Mesenchymal stem cell (in vitro differentiated cells and primary cell): ENCODE data around the gene NAT9.

Experiments
- DNase-seq: peaks from one replicate; pipeline ENCODE4 v3.0.0-alpha.2; 2013
- H2AFZ ChIP-seq: one replicate; pipeline ENCODE4 v1.6.1; 2013; ENCODE audit warnings: low read depth, mild to moderate bottlenecking, control low read depth, inconsistent platforms, low read length, moderate library complexity
- H2AK5ac ChIP-seq: 2 replicates; pipeline ENCODE4 v1.6.1; 2013; ENCODE audit warnings: low read length, moderate library complexity, mild to moderate bottlenecking, inconsistent platforms; ENCODE audit not compliant: severe bottlenecking
- H2BK120ac ChIP-seq: one replicate; pipeline ENCODE4 v1.6.1; 2013; ENCODE audit warnings: low read depth, mild to moderate bottlenecking, inconsistent platforms, low read length, moderate library complexity
- H2BK12ac ChIP-seq, 2 experiments: one replicate each; pipeline ENCODE4 v1.6.1; 2013; ENCODE audit warnings: inconsistent platforms in 2 of 2, low read length in 2 of 2, mild to moderate bottlenecking in 2 of 2, moderate library complexity in 2 of 2, control low read depth in 1 of 2
- H2BK15ac ChIP-seq: one replicate; pipeline ENCODE4 v1.6.1; 2013; ENCODE audit warnings: mild to moderate bottlenecking, low read depth, inconsistent platforms; ENCODE audit not compliant: poor library complexity, severe bottlenecking
- H2BK5ac ChIP-seq: 2 replicates; pipeline ENCODE4 v1.6.1; 2013; ENCODE audit warnings: low read depth, mild to moderate bottlenecking, low read length, control low read depth, inconsistent platforms; ENCODE audit not compliant: poor library complexity, severe bottlenecking
- H3K14ac ChIP-seq, 2 experiments: one replicate each; pipeline ENCODE4 v1.6.1; 2013; ENCODE audit warnings: inconsistent platforms in 2 of 2, low read length in 2 of 2, control low read depth in 1 of 2, mild to moderate bottlenecking in 1 of 2, moderate library complexity in 1 of 2
- H3K18ac ChIP-seq, 2 experiments: one replicate each; pipeline ENCODE4 v1.6.1; 2013; ENCODE audit warnings: inconsistent platforms in 2 of 2, low read length in 2 of 2, control low read depth in 1 of 2, low read depth in 1 of 2, mild to moderate bottlenecking in 1 of 2
- H3K23ac ChIP-seq, 2 experiments: one replicate each; pipeline ENCODE4 v1.6.1; 2013; ENCODE audit warnings: inconsistent platforms in 2 of 2, low read length in 2 of 2, mild to moderate bottlenecking in 2 of 2, moderate library complexity in 2 of 2, control low read depth in 1 of 2
- H3K27ac ChIP-seq: 2 replicates; pipeline ENCODE4 v1.5.1; 2013; ENCODE audit warnings: mild to moderate bottlenecking, moderate library complexity, low read length, control low read depth, inconsistent platforms; ENCODE audit not compliant: poor library complexity, severe bottlenecking
- H3K27me3 ChIP-seq, 2 experiments: 2 replicates each; pipeline versions ENCODE4 v1.6.1 to v1.7.0; 2013; ENCODE audit warnings: low read length in 2 of 2, mild to moderate bottlenecking in 2 of 2, moderate library complexity in 2 of 2, control low read depth in 1 of 2, inconsistent platforms in 1 of 2; ENCODE audit not compliant: control insufficient read depth in 1 of 2, insufficient read depth in 1 of 2
- H3K36me3 ChIP-seq, 2 experiments: 2 replicates each; pipeline versions ENCODE4 v1.6.1 to v1.7.0; 2013; ENCODE audit warnings: low read length in 2 of 2, control low read depth in 1 of 2, inconsistent platforms in 1 of 2, low read depth in 1 of 2, mild to moderate bottlenecking in 1 of 2; ENCODE audit not compliant: insufficient read depth in 2 of 2, control insufficient read depth in 1 of 2
- H3K4ac ChIP-seq, 2 experiments: one replicate each; pipeline ENCODE4 v1.6.1; 2013; ENCODE audit warnings: inconsistent platforms in 2 of 2, low read length in 2 of 2, mild to moderate bottlenecking in 2 of 2, moderate library complexity in 2 of 2, control low read depth in 1 of 2, low read depth in 1 of 2
- H3K4me1 ChIP-seq: 2 replicates; pipeline ENCODE4 v1.6.1; 2013; ENCODE audit warnings: low read depth, low read length, control low read depth; ENCODE audit not compliant: control insufficient read depth, insufficient read depth
- H3K4me2 ChIP-seq: 2 replicates; pipeline ENCODE4 v1.6.1; 2013; ENCODE audit warnings: low read length, mild to moderate bottlenecking, inconsistent platforms; ENCODE audit not compliant: poor library complexity, severe bottlenecking
- H3K4me3 ChIP-seq, 2 experiments: 2 replicates each; pipeline versions ENCODE4 v1.5.1 to v1.7.0; 2013; ENCODE audit warnings: low read length in 2 of 2, mild to moderate bottlenecking in 2 of 2, control low read depth in 1 of 2, low read depth in 1 of 2; ENCODE audit not compliant: insufficient read depth in 1 of 2
- H3K79me1 ChIP-seq: replicated peaks from 2 replicates; pipeline ENCODE4 v1.6.1; 2013; ENCODE audit warnings: mild to moderate bottlenecking, control low read depth, low read length, inconsistent platforms; ENCODE audit not compliant: poor library complexity, severe bottlenecking
- H3K9ac ChIP-seq: 2 replicates; pipeline ENCODE4 v1.7.0; 2013; ENCODE audit warnings: mild to moderate bottlenecking, low read length, moderate library complexity
- H3K9me3 ChIP-seq: 2 replicates; pipeline ENCODE4 v1.7.0; 2013; ENCODE audit warnings: mild to moderate bottlenecking, low read length; ENCODE audit not compliant: control insufficient read depth
- H4K8ac ChIP-seq: one replicate; pipeline ENCODE4 v1.6.1; 2013; ENCODE audit warnings: inconsistent platforms, mild to moderate bottlenecking, low read length, moderate library complexity
- H4K91ac ChIP-seq: one replicate; pipeline ENCODE4 v1.6.1; 2013; ENCODE audit warnings: mild to moderate bottlenecking, low read length, inconsistent platforms
- WGBS: methylation state at CpG from one replicate; pipeline ENCODE4 v1.1.7; 2013; ENCODE audit warnings: mixed read lengths; 5-methylcytosine and 5-hydroxymethylcytosine counted together

NAT9 gene

DNA sequence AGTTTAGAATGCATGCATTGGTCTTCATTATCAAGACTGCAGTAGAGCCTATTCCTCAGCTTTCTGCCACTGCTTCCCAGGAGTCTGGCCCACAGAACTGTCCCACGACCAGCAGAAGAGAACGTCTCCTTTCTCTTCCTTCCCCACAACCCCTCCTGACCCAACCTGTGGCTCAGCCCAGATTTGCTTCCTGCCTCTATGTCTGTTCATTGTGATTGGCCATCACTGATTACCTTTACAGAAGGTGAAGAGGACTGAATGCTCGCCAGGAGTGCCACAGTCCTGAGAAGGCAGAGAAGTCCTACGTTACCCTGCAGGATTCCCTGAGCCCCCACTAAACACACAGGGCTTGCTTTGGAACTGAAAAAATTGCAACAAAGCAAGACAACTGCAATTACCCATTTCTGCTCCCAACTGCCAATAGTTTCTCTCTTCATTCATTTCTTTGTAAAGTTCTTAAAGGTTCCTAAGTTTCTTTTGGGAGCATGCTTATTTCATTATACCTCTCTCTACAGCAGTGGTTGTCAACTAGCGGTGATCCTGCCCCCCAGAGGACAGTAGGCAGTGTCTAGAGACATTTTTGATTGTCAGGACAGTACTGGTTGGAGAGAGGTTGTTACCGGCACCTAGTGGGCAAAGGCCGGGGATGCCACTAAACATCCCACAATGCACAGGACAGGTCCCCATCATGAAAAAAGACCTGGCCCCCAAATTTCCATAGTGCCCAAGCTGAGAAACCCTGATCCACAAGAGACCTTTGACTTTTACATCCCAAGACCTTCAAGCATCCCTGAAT is 4.5 kb upstream of the NAT9 start:
- H3K14ac ChIP-seq: no peak overlapping the region
- H3K4me1 ChIP-seq: peaks cover 9% of the 10 kb centered on the region
- peak; percentile 42 for DNase-seq
- H3K9ac ChIP-seq: no peak overlapping the region
- peaks cover 49% of the 10 kb centered on the region for H3K79me1 ChIP-seq
- H2BK12ac ChIP-seq: no peak overlapping the region
- no peak overlapping the region for H2BK15ac ChIP-seq
- no peak overlapping the region for H3K18ac ChIP-seq
- no peak overlapping the region for H4K8ac ChIP-seq
- H2AK5ac ChIP-seq: no peak overlapping the region
- H3K4ac ChIP-seq: no peak overlapping the region
- H2AFZ ChIP-seq: no peak overlapping the region
- H3K4me3 ChIP-seq: no peak overlapping the region
- no peak overlapping the region for H3K23ac ChIP-seq
- no peaks in the 10 kb centered on the region for H3K9me3 ChIP-seq
- no peak overlapping the region for H3K4me2 ChIP-seq
- no peak overlapping the region for H3K27ac ChIP-seq
- H3K27me3 ChIP-seq: no peaks in the 10 kb centered on the region
- WGBS: 83% methylated on average over 6 of the region's 7 CpGs
- peaks cover 27 to 45% of the 10 kb centered on the region in 2 experiments for H3K36me3 ChIP-seq
- no peak overlapping the region for H2BK120ac ChIP-seq
- no peak overlapping the region for H2BK5ac ChIP-seq
- H4K91ac ChIP-seq: no peak overlapping the region

DNA sequence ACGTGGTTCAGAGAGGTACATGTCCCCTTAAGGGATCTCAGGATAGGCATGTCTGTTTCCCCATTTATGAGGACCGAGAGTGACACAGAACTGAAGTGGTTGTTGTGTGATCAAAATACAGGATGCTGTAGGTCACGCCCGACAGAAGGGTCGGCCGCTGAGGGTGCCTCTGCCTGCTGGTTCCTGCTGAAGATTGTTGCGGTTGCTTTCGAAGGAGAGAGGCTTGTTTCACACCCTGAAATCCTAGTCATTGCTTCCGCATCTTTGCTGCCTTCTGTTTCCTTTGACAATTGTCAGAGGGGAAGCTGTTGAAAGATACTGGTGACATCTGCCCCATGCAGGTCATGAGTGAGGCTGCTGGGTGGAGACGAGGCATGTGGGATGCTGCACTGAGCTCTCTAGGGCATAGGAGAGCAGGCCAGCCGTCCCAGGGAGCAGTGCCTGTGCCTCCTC is 3.8 kb upstream of the NAT9 start:
- Histone ChIP-seq H3K27ac (no peak overlapping the region), H2BK120ac (no peak overlapping the region), H3K9ac (no peak overlapping the region), H3K9me3 (no peaks in the 10 kb centered on the region), H3K36me3 (peaks cover 22 to 38% of the 10 kb centered on the region in 2 experiments), H2AK5ac (no peak overlapping the region), H3K4me1 (peaks cover 13% of the 10 kb centered on the region), H2BK15ac (no peak overlapping the region), H3K4me3 (no peak overlapping the region), H3K79me1 (peaks cover 48% of the 10 kb centered on the region), H3K4ac (no peak overlapping the region), H2AFZ (no peak overlapping the region), H4K91ac (no peak overlapping the region), H3K23ac (no peak overlapping the region), H3K4me2 (no peak overlapping the region), H2BK12ac (no peak overlapping the region), H2BK5ac (no peak overlapping the region), H3K14ac (no peak overlapping the region), H4K8ac (no peak overlapping the region), H3K18ac (no peak overlapping the region), H3K27me3 (no peaks in the 10 kb centered on the region)
- no peak for DNase-seq
- WGBS: 91% methylated on average over 11 of the region's 11 CpGs

DNA sequence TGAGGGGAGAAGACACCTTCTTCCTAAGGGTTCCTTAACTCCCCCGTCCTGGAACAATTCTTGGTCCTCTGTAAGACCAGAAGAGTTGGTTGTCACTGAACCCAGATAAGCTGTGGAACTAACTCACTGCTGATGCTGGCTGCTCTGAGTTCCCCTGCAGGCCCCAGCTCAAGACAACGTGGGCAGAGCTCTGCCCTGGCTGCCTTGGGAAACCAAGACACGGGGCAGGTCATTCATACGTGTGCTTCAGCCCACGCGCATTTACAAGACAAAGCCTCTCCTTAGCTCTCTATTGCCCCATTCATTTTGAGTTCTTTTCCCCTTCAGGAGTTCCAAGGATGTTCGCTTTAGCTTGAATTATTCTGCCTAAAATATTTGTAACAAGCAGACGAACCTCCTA is 3.4 kb upstream of the NAT9 start:
- peaks cover 22 to 36% of the 10 kb centered on the region in 2 experiments for H3K36me3 ChIP-seq

DNA sequence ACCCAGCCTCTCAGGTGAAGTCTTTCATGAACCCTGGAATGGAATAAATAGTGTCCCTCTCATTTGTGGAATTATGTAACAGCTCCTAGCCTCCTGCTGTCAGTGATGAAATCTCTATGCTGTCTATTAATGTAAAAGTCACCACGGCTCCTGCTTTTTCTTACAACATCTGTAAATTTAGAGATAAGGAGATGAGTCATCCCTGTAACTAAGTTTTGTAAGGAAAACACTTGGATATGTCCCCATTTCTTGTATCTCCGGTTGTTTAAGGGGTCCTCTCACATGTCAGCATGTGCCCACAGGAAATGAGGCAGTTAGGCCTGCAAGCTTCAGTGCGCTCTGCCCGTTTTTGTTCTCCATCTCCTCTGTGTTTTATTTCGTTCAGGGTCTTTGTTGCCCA is 2.8 kb upstream of the NAT9 start:
- no peak overlapping the region for H3K9ac ChIP-seq
- no peak overlapping the region for H4K91ac ChIP-seq
- no peak overlapping the region for H2AFZ ChIP-seq
- no peak overlapping the region for H3K14ac ChIP-seq
- H4K8ac ChIP-seq: no peak overlapping the region
- no peak overlapping the region for H3K4ac ChIP-seq
- no peak overlapping the region for H3K27ac ChIP-seq
- H2BK15ac ChIP-seq: no peak overlapping the region
- H3K27me3 ChIP-seq: no peaks in the 10 kb centered on the region
- no peak overlapping the region for H2AK5ac ChIP-seq
- DNase-seq: peak; percentile 77
- H3K4me1 ChIP-seq: peaks cover 12% of the 10 kb centered on the region
- no peaks in the 10 kb centered on the region for H3K9me3 ChIP-seq
- no peak overlapping the region for H2BK12ac ChIP-seq
- no peak overlapping the region for H3K4me2 ChIP-seq
- peaks cover 22 to 38% of the 10 kb centered on the region in 2 experiments for H3K36me3 ChIP-seq
- no peak overlapping the region for H2BK5ac ChIP-seq
- peaks cover 42% of the 10 kb centered on the region for H3K79me1 ChIP-seq
- no peak overlapping the region for H3K18ac ChIP-seq
- no peak overlapping the region for H3K4me3 ChIP-seq
- WGBS: 77% methylated on average over 4 of the region's 5 CpGs
- H3K23ac ChIP-seq: no peak overlapping the region
- H2BK120ac ChIP-seq: no peak overlapping the region

More for the DNA sequence above, 3.4 kb upstream of the NAT9 start:
- whole genome bisulfite sequencing: 96% methylated on average over 8 of the region's 8 CpGs
- Histone ChIP-seq H3K27ac (no peak overlapping the region), H2BK12ac (no peak overlapping the region), H3K23ac (peak overlapping the region in 1 of 2 experiments; percentile 18), H3K4me1 (peaks cover 12% of the 10 kb centered on the region), H2BK5ac (no peak overlapping the region), H3K9me3 (no peaks in the 10 kb centered on the region), H3K27me3 (no peaks in the 10 kb centered on the region), H3K79me1 (peaks cover 47% of the 10 kb centered on the region), H3K9ac (no peak overlapping the region), H3K4ac (no peak overlapping the region), H3K4me3 (no peak overlapping the region), H3K18ac (no peak overlapping the region), H2BK120ac (no peak overlapping the region), H4K91ac (no peak overlapping the region), H4K8ac (no peak overlapping the region), H3K14ac (no peak overlapping the region), H3K4me2 (no peak overlapping the region), H2BK15ac (no peak overlapping the region), H2AFZ (no peak overlapping the region), H2AK5ac (no peak overlapping the region)
- no peak for DNase-seq
